K562 (cell line): Measurements from ENCODE around the gene KCNE1.
"Not testable (repeated sequence)": the region's sequence is repeated elsewhere in the genome, so short reads cannot be mapped to it uniquely, and the experiment has no call there.

Source experiments
- CREB3 ChIP-seq: fragments of 450-650 bp; conservative IDR thresholded peaks from 2 replicates; pipeline ENCODE4 v1.6.1; 2016; ENCODE audit warnings: missing genetic modification characterization, low read depth, mild to moderate bottlenecking, missing compliant biosample characterization, moderate library complexity
- CTCF ChIP-seq, 3 experiments: IDR thresholded peaks in 2 of 3; conservative IDR thresholded peaks in 1 of 3; 2 replicates each; pipeline ENCODE4 v1.5.1; 2011 to 2012; ENCODE audit warnings: low read length in 3 of 3, mild to moderate bottlenecking in 3 of 3, control low read depth in 2 of 3, improper control_type of control experiment in 1 of 3, inconsistent platforms in 1 of 3, low read depth in 1 of 3, mixed read lengths in 1 of 3, moderate library complexity in 1 of 3; ENCODE audit not compliant: insufficient read depth in 2 of 3
- FOXK2 ChIP-seq, 2 experiments: fragments of 450-650 bp; IDR thresholded peaks in 1 of 2; conservative IDR thresholded peaks in 1 of 2; 2 replicates each; pipeline ENCODE4 v1.6.1; 2016; ENCODE audit warnings: low read depth in 2 of 2, mild to moderate bottlenecking in 1 of 2
- IRF9 ChIP-seq: fragments of 450-650 bp; IDR thresholded peaks from 2 replicates; pipeline ENCODE4 v1.6.1; 2016; ENCODE audit warnings: missing biosample characterization, missing genetic modification characterization
- NR1H2 ChIP-seq: sonication (generic); formaldehyde crosslinking; IDR thresholded peaks from 2 replicates; pipeline ENCODE4 v1.4.0; 2020; ENCODE audit warnings: mild to moderate bottlenecking, missing genetic modification reagents
- POLR2A ChIP-seq: fragments of 450-650 bp; conservative IDR thresholded peaks from 2 replicates; pipeline ENCODE4 v1.6.1; 2016
- POLR2AphosphoS5 ChIP-seq: IDR thresholded peaks from 2 replicates; pipeline ENCODE4 v1.6.1; 2011; ENCODE audit warnings: mild to moderate bottlenecking, low read depth, low read length, moderate library complexity; ENCODE audit not compliant: control insufficient read depth, insufficient read depth
- PRDM10 ChIP-seq: fragments of 450-650 bp; IDR thresholded peaks from 2 replicates; pipeline ENCODE4 v1.6.1; 2018; ENCODE audit not compliant: partially characterized antibody

- not testable (repeated sequence) for TF ChIP-seq PRDM10; CTCF (IDR thresholded peaks at IDR 0.05 in 2 of 3, conservative IDR thresholded peaks at IDR 0.05 in 1 of 3; ENCODE audit: insufficient read depth in 2 of 3, low read depth in 1 of 3, low read length in 3 of 3); FOXK2 (conservative IDR thresholded peaks at IDR 0.05 in 1 of 2, IDR thresholded peaks at IDR 0.05 in 1 of 2; ENCODE audit: low read depth in 2 of 2); CREB3 (tag); NR1H2 (CRISPR knock-in tag); IRF9 (tag); POLR2AphosphoS5; POLR2A
Observed at GRCh38 chr21:34404742-34405141, 107.3 kb downstream of the KCNE1 start.
